CD4-positive, alpha-beta T cell (primary cell): ENCODE measurements around the gene PLXND1. TPM values are rescaled to one million over a fixed set of nuclear protein-coding genes. Genes with fewer than 3 reads are reported as not detected.

ENCODE experiments used
- ATAC-seq: fragments of 200-7000 bp; cut with Tn5 transposase; one replicate; pipeline ENCODE4 v1.10.0; 2022; ENCODE audit warnings: mild to moderate bottlenecking; ENCODE audit not compliant: poor library complexity
- CTCF ChIA-PET: fragments of 350-600 bp; sonication (Branson Sonifier 250); formaldehyde crosslinking; loops from one replicate; lab custom pipeline; 2021; ENCODE audit warnings: antibody characterized with exemption, inconsistent platforms; lab: Charles Lee
- POLR2A ChIA-PET: fragments of 350-600 bp; sonication (Branson Sonifier 250); formaldehyde crosslinking; loops from one replicate; lab custom pipeline; 2021; ENCODE audit warnings: antibody characterized with exemption, inconsistent platforms; lab: Charles Lee
- DNase-seq, 14 experiments: peaks; one replicate each; pipeline ENCODE4 v3.0.0-alpha.2; 2013 to 2020; ENCODE audit warnings: mixed read lengths in 2 of 14
- H3K27ac ChIP-seq, 2 donors: one replicate each; pipeline versions ENCODE4 v1.5.1 to v1.7.0; 2013; ENCODE audit warnings: low read length in 2 of 2, low read depth in 1 of 2, mild to moderate bottlenecking in 1 of 2
- H3K27me3 ChIP-seq, 2 experiments: 1 replicate in 1 of 2; 2 replicates in 1 of 2; pipeline versions ENCODE4 v1.6.1 to v1.7.0; 2013; ENCODE audit warnings: low read length in 2 of 2, control low read depth in 1 of 2, mild to moderate bottlenecking in 1 of 2, moderate library complexity in 1 of 2; ENCODE audit not compliant: insufficient read depth in 2 of 2, control insufficient read depth in 1 of 2
- H3K36me3 ChIP-seq: one replicate; pipeline ENCODE4 v1.6.1; 2013; ENCODE audit warnings: low read length, control low read depth; ENCODE audit not compliant: insufficient read depth
- H3K4me1 ChIP-seq: one replicate; pipeline ENCODE4 v1.6.1; 2013; ENCODE audit warnings: low read length, control low read depth; ENCODE audit not compliant: insufficient read depth
- H3K4me3 ChIP-seq: one replicate; pipeline ENCODE4 v1.5.1; 2013; ENCODE audit warnings: mild to moderate bottlenecking, low read length, moderate library complexity
- H3K9me3 ChIP-seq, 2 experiments: 1 replicate in 1 of 2; 2 replicates in 1 of 2; pipeline versions ENCODE4 v1.6.1 to v1.7.0; 2013; ENCODE audit warnings: low read length in 2 of 2, mild to moderate bottlenecking in 2 of 2, control low read depth in 1 of 2, moderate library complexity in 1 of 2; ENCODE audit not compliant: control insufficient read depth in 1 of 2, insufficient read depth in 1 of 2
- H3K27ac Mint-ChIP-seq: one replicate; pipeline ENCODE4 v1.8.0; 2020; ENCODE audit warnings: mixed read lengths
- H3K27me3 Mint-ChIP-seq: one replicate; pipeline ENCODE4 v1.8.0; 2021; ENCODE audit warnings: mixed read lengths
- H3K36me3 Mint-ChIP-seq: one replicate; pipeline ENCODE4 v1.8.0; 2021; ENCODE audit warnings: low read depth, mixed read lengths
- H3K4me1 Mint-ChIP-seq: one replicate; pipeline ENCODE4 v1.8.0; 2021; ENCODE audit warnings: low read depth, mixed read lengths
- H3K4me3 Mint-ChIP-seq: one replicate; pipeline ENCODE4 v1.8.0; 2020; ENCODE audit warnings: mild to moderate bottlenecking, mixed read lengths
- H3K9me3 Mint-ChIP-seq: one replicate; pipeline ENCODE4 v1.8.0; 2020; ENCODE audit warnings: mixed read lengths
- intact Hi-C, 2 experiments: fragments of 100-400 bp; cut with DNase I in 1 of 2; cut with micrococcal nuclease in 1 of 2; formaldehyde crosslinking; loops; one replicate each; pipeline versions ENCODE4 v1.15.1 to v1.9.0; 2023 to 2025; cut with DNase I, micrococcal nuclease
- total RNA-seq, 174 experiments: library from RNA in 2 of 174; stranded (reverse) in 2 of 174; gene quantifications; one replicate each; pipeline ENCODE4 v1.2.3 and lab custom pipeline; 2021 to 2026
- TF ChIP-seq, protein P1 (sequence below): fragments of 200-600 bp; IDR thresholded peaks from one replicate; pipeline ENCODE4 v1.8.0; 2022; ENCODE audit warnings: antibody characterized with exemption, mild to moderate bottlenecking

The PLXND1 gene
- total RNA-seq, 2 experiments from 2014 or later, result 61.7 to 62.5 TPM

DNA sequence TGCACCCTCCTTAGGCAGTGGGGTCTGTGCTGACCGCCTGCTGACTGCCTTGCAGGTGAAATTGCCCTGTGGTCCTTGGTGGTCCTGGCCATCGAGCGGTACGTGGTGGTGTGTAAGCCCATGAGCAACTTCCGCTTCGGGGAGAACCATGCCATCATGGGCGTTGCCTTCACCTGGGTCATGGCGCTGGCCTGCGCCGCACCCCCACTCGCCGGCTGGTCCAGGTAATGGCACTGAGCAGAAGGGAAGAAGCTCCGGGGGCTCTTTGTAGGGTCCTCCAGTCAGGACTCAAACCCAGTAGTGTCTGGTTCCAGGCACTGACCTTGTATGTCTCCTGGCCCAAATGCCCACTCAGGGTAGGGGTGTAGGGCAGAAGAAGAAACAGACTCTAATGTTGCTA, 75.7 kb downstream of the PLXND1 start:
- intact Hi-C loops, result no loop called here
- Mint-ChIP-seq H3K27ac (no peak overlapping the region), H3K4me1 (no peaks in the 10 kb centered on the region), H3K4me3 (no peak overlapping the region), H3K27me3 (no peaks in the 10 kb centered on the region), H3K36me3 (no peaks in the 10 kb centered on the region), H3K9me3 (no peaks in the 10 kb centered on the region)
- Histone ChIP-seq H3K4me1 (peaks cover 3% of the 10 kb centered on the region), H3K36me3 (no peaks in the 10 kb centered on the region), H3K4me3 (no peak overlapping the region), H3K9me3 (no peaks in the 10 kb centered on the region), H3K27me3 (no peaks in the 10 kb centered on the region), H3K27ac (no peak overlapping the region)
- ChIA-PET CTCF (no interaction called here), POLR2A (no interaction called here)
- TF ChIP-seq, protein P1, sequence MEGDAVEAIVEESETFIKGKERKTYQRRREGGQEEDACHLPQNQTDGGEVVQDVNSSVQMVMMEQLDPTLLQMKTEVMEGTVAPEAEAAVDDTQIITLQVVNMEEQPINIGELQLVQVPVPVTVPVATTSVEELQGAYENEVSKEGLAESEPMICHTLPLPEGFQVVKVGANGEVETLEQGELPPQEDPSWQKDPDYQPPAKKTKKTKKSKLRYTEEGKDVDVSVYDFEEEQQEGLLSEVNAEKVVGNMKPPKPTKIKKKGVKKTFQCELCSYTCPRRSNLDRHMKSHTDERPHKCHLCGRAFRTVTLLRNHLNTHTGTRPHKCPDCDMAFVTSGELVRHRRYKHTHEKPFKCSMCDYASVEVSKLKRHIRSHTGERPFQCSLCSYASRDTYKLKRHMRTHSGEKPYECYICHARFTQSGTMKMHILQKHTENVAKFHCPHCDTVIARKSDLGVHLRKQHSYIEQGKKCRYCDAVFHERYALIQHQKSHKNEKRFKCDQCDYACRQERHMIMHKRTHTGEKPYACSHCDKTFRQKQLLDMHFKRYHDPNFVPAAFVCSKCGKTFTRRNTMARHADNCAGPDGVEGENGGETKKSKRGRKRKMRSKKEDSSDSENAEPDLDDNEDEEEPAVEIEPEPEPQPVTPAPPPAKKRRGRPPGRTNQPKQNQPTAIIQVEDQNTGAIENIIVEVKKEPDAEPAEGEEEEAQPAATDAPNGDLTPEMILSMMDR, result no peak
- no peak for ATAC-seq
- DNase-seq, result no peak

DNA sequence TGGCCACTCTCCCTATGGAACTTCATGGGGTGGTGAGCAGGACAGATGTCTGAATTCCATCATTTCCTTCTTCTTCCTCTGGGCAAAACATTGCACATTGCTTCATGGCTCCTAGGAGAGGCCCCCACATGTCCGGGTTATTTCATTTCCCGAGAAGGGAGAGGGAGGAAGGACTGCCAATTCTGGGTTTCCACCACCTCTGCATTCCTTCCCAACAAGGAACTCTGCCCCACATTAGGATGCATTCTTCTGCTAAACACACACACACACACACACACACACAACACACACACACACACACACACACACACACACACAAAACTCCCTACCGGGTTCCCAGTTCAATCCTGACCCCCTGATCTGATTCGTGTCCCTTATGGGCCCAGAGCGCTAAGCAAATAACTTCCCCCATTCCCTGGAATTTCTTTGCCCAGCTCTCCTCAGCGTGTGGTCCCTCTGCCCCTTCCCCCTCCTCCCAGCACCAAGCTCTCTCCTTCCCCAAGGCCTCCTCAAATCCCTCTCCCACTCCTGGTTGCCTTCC, 76.2 kb downstream of the PLXND1 start:
- no peaks in the 10 kb centered on the region for H3K9me3 ChIP-seq
- intact Hi-C loops, result no loop called here
- H3K27ac ChIP-seq, result no peak overlapping the region
- no peak overlapping the region for H3K27ac Mint-ChIP-seq
- no peak for ATAC-seq
- H3K36me3 ChIP-seq, result no peaks in the 10 kb centered on the region
- DNase-seq, result no peak
- H3K4me3 ChIP-seq, result no peak overlapping the region
- no peaks in the 10 kb centered on the region for H3K9me3 Mint-ChIP-seq
- no peaks in the 10 kb centered on the region for H3K36me3 Mint-ChIP-seq
- POLR2A ChIA-PET, result no interaction called here
- TF ChIP-seq, protein P1, result no peak
- H3K4me1 Mint-ChIP-seq, result no peaks in the 10 kb centered on the region
- H3K4me3 Mint-ChIP-seq, result no peak overlapping the region
- no peaks in the 10 kb centered on the region for H3K27me3 Mint-ChIP-seq
- no peaks in the 10 kb centered on the region for H3K27me3 ChIP-seq
- peaks cover 3% of the 10 kb centered on the region for H3K4me1 ChIP-seq
- CTCF ChIA-PET, result no interaction called here

DNA sequence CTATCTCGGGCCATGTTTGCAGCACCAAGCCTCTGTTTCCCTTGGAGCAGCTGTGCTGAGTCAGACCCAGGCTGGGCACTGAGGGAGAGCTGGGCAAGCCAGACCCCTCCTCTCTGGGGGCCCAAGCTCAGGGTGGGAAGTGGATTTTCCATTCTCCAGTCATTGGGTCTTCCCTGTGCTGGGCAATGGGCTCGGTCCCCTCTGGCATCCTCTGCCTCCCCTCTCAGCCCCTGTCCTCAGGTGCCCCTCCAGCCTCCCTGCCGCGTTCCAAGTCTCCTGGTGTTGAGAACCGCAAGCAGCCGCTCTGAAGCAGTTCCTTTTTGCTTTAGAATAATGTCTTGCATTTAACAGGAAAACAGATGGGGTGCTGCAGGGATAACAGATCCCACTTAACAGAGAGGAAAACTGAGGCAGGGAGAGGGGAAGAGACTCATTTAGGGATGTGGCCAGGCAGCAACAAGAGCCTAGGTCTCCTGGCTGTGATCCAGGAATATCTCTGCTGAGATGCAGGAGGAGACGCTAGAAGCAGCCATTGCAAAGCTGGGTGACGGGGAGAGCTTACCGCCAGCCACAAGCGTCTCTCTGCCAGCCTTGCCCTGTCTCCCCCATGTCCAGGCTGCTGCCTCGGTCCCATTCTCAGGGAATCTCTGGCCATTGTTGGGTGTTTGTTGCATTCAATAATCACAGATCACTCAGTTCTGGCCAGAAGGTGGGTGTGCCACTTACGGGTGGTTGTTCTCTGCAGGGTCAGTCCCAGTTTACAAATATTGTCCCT, 76.9 kb downstream of the PLXND1 start:
- ATAC-seq (no peak), DNase-seq (no peak)
- Histone ChIP-seq H3K36me3 (no peaks in the 10 kb centered on the region), H3K27ac (no peak overlapping the region), H3K27me3 (no peaks in the 10 kb centered on the region), H3K4me1 (peaks cover 3% of the 10 kb centered on the region), H3K9me3 (no peaks in the 10 kb centered on the region), H3K4me3 (no peak overlapping the region)
- no peaks in the 10 kb centered on the region for H3K27me3 Mint-ChIP-seq
- no peak overlapping the region for H3K27ac Mint-ChIP-seq
- no peaks in the 10 kb centered on the region for H3K9me3 Mint-ChIP-seq
- H3K4me3 Mint-ChIP-seq, result no peak overlapping the region
- no peaks in the 10 kb centered on the region for H3K36me3 Mint-ChIP-seq
- ChIA-PET POLR2A (no interaction called here), CTCF (no interaction called here)
- H3K4me1 Mint-ChIP-seq, result no peaks in the 10 kb centered on the region
- intact Hi-C loops, result no loop called here
- TF ChIP-seq, protein P1, result no peak
